Transverse colon (tissue), 4 donors: Measurements from ENCODE around the gene GRM8. TPM values are rescaled to one million over a fixed set of nuclear protein-coding genes. Genes with fewer than 3 reads are reported as not detected.

Experiments used
- DNase-seq: peaks from one replicate; pipeline ENCODE4 v3.0.0-alpha.2; 2019
- H3K27ac ChIP-seq, 4 donors: fragments of 200-600 bp; sonication (generic); 2 replicates each; pipeline ENCODE4 v1.5.1; 2016 to 2018; ENCODE audit warnings: inconsistent platforms in 4 of 4
- H3K27me3 ChIP-seq: fragments of 200-600 bp; sonication (generic); 2 replicates; pipeline ENCODE4 v1.5.1; 2017; ENCODE audit warnings: inconsistent platforms
- H3K36me3 ChIP-seq, 4 donors: fragments of 200-600 bp; sonication (generic); 2 replicates each; pipeline ENCODE4 v1.5.1; 2017 to 2019; ENCODE audit warnings: inconsistent platforms in 4 of 4
- H3K4me1 ChIP-seq, 4 donors: fragments of 200-600 bp; sonication (generic); 2 replicates each; pipeline ENCODE4 v1.5.1; 2017 to 2020; ENCODE audit warnings: inconsistent platforms in 4 of 4
- H3K4me3 ChIP-seq, 4 donors: fragments of 200-600 bp; sonication (generic); 1 replicate in 1 of 4; 2 replicates in 3 of 4; pipeline versions ENCODE4 v1.5.1 to v1.6.1; 2017 to 2019; ENCODE audit warnings: inconsistent platforms in 4 of 4
- H3K9me3 ChIP-seq, 2 donors: fragments of 200-600 bp; sonication (generic); 2 replicates each; pipeline ENCODE4 v1.5.1; 2017 to 2019; ENCODE audit warnings: inconsistent platforms in 2 of 2
- CTCF ChIP-seq, 5 experiments: fragments of 200-600 bp in 3 of 5; fragments of 450-650 bp in 2 of 5; sonication (generic) in 3 of 5; IDR thresholded peaks; 1 replicate in 2 of 5; 2 replicates in 3 of 5; pipeline ENCODE4 v1.5.1; 2016 to 2017; ENCODE audit warnings: antibody characterized with exemption in 5 of 5, inconsistent platforms in 3 of 5, mild to moderate bottlenecking in 2 of 5, moderate library complexity in 1 of 5
- EP300 ChIP-seq: sonication (generic); formaldehyde crosslinking; IDR thresholded peaks from one replicate; pipeline ENCODE4 v1.6.1; 2017; ENCODE audit warnings: antibody characterized with exemption, low read depth
- POLR2A ChIP-seq: fragments of 450-650 bp; IDR thresholded peaks from one replicate; pipeline ENCODE4 v1.6.1; 2016; ENCODE audit warnings: antibody characterized with exemption, mild to moderate bottlenecking, moderate library complexity
- POLR2AphosphoS5 ChIP-seq, 3 donors: sonication (generic); formaldehyde crosslinking; IDR thresholded peaks; one replicate each; pipeline ENCODE4 v1.6.1; 2016; ENCODE audit warnings: antibody characterized with exemption in 3 of 3
- WGBS, 2 donors: methylation state at CpG; one replicate each; pipeline ENCODE4 v1.1.5; 2018; ENCODE audit warnings: low coverage in 1 of 2; 5-methylcytosine and 5-hydroxymethylcytosine counted together
- in situ Hi-C, 4 donors: fragments of 200-750 bp; cut with MboI; loops; one replicate each; pipeline versions ENCODE4 v1.15.0 to v1.15.1; 2017; ENCODE audit warnings: low sequenced_read_pairs in 3 of 4, low pct_ligation_motif_present in 1 of 4, low pct_unique_long_range_greater_than_20kb in 1 of 4
- intact Hi-C: fragments of 100-400 bp; cut with DNase I; formaldehyde crosslinking; loops from one replicate; pipeline ENCODE4 v1.15.1; 2023; ENCODE audit warnings: low total_unique reads
- total RNA-seq, 4 donors: library from RNA; depleted of rRNA; stranded (reverse); fragments of >200 nt; gene quantifications; one replicate each; pipeline ENCODE4 v1.1.0, GENCODE V29; 2016

The GRM8 gene
- total RNA-seq, 4 donors from 2014 or later, result 0.68 to 9.7 (median 2.9) TPM

GRCh38 chr7:127137146-127137545 is 115.6 kb downstream of the GRM8 start:
- Histone ChIP-seq H3K9me3 (no peaks in the 10 kb centered on the region), H3K4me1 (no peaks in the 10 kb centered on the region), H3K27me3 (no peaks in the 10 kb centered on the region), H3K36me3 (no peaks in the 10 kb centered on the region), H3K4me3 (no peak overlapping the region), H3K27ac (no peak overlapping the region)
- intact Hi-C loops (no loop called here), in situ Hi-C loops (no loop called here)
- no peak for DNase-seq
- no peak for TF ChIP-seq EP300

GRCh38 chr7:127135871-127136485 is 116.8 kb downstream of the GRM8 start:
- WGBS, 2 donors, result 78 to 86% methylated on average over 2 of the region's 2 CpGs
- intact Hi-C loops (no loop called here), in situ Hi-C loops (no loop called here)
- H3K27me3 ChIP-seq, result no peaks in the 10 kb centered on the region
- H3K36me3 ChIP-seq, result no peaks in the 10 kb centered on the region
- no peak for DNase-seq
- H3K9me3 ChIP-seq, result no peaks in the 10 kb centered on the region
- TF ChIP-seq EP300 (no peak), POLR2A (no peak), CTCF (IDR thresholded peaks at IDR 0.05) (no peak), POLR2AphosphoS5 (IDR thresholded peaks at IDR 0.05) (no peak)
- H3K27ac ChIP-seq, result no peak overlapping the region
- no peak overlapping the region for H3K4me3 ChIP-seq
- no peaks in the 10 kb centered on the region for H3K4me1 ChIP-seq

GRCh38 chr7:127123220-127123619 is 129.5 kb downstream of the GRM8 start:
- intact Hi-C loops, result no loop called here
- Histone ChIP-seq H3K9me3 (no peaks in the 10 kb centered on the region), H3K36me3 (no peaks in the 10 kb centered on the region), H3K4me3 (no peak overlapping the region), H3K27me3 (no peaks in the 10 kb centered on the region), H3K4me1 (no peaks in the 10 kb centered on the region), H3K27ac (no peak overlapping the region)
- no peak for TF ChIP-seq POLR2A
- TF ChIP-seq EP300, result no peak
- no peak for TF ChIP-seq POLR2AphosphoS5 (IDR thresholded peaks at IDR 0.05)
- TF ChIP-seq CTCF (IDR thresholded peaks at IDR 0.05), result no peak
- 53% methylated on average over 4 of the region's 4 CpGs; no CpG with 5 or more reads in 1 of the 2 donors for WGBS, 2 donors
- in situ Hi-C loops, result no loop called here
- DNase-seq, result no peak

- TF ChIP-seq EP300, result no peak
- no peak for TF ChIP-seq POLR2AphosphoS5 (IDR thresholded peaks at IDR 0.05)
- no peak for TF ChIP-seq CTCF (IDR thresholded peaks at IDR 0.05)
- no peak for TF ChIP-seq POLR2A
- 60 to 64% methylated on average over 2 of the region's 2 CpGs for WGBS, 2 donors
- intact Hi-C loops, result no loop called here
These were observed 133.2 kb downstream of the GRM8 start for GRCh38 chr7:127119517-127119916.

GRCh38 chr7:127114742-127115265 is 137.9 kb downstream of the GRM8 start:
- intact Hi-C loops, result no loop called here
- WGBS, 2 donors, result 40 to 59% methylated on average over 2 to 3 of the region's 3 CpGs

More at GRCh38 chr7:127119517-127119916, 133.2 kb downstream of the GRM8 start:
- Histone ChIP-seq H3K36me3 (no peaks in the 10 kb centered on the region), H3K27ac (no peak overlapping the region), H3K4me3 (no peak overlapping the region), H3K9me3 (no peaks in the 10 kb centered on the region), H3K4me1 (no peaks in the 10 kb centered on the region), H3K27me3 (no peaks in the 10 kb centered on the region)
- no peak for DNase-seq
- in situ Hi-C loops, result no loop called here

More at GRCh38 chr7:127114742-127115265, 137.9 kb downstream of the GRM8 start:
- H3K36me3 ChIP-seq, result no peaks in the 10 kb centered on the region
- no peak for DNase-seq
- no peaks in the 10 kb centered on the region for H3K27me3 ChIP-seq
- no peaks in the 10 kb centered on the region for H3K4me1 ChIP-seq
- TF ChIP-seq EP300, result no peak
- no peak for TF ChIP-seq CTCF (IDR thresholded peaks at IDR 0.05)
- TF ChIP-seq POLR2AphosphoS5 (IDR thresholded peaks at IDR 0.05), result no peak
- TF ChIP-seq POLR2A, result no peak
- no peak overlapping the region for H3K27ac ChIP-seq
- H3K4me3 ChIP-seq, result no peak overlapping the region
- in situ Hi-C loops, result no loop called here
- H3K9me3 ChIP-seq, result no peaks in the 10 kb centered on the region
